Right lobe of liver (tissue), 6 donors: ENCODE data around the gene ST14. TPM values are rescaled to one million over a fixed set of nuclear protein-coding genes. Genes with fewer than 3 reads are reported as not detected.
A peak's percentile ranks its signal among the peaks of the same experiment; 100 is the strongest.

Experiments used
- ATAC-seq, 4 donors: fragments of 200-7000 bp; cut with Tn5 transposase; one replicate each; pipeline ENCODE4 v1.9.1; 2020; ENCODE audit warnings: mild to moderate bottlenecking in 4 of 4, moderate library complexity in 4 of 4
- DNase-seq, 3 donors: peaks; one replicate each; pipeline ENCODE4 v3.0.0-alpha.2; 2020
- H3K27ac ChIP-seq, 3 donors: fragments of 200-600 bp; one replicate each; pipeline ENCODE4 v1.8.0; 2022
- H3K27me3 ChIP-seq, 2 donors: fragments of 200-600 bp; one replicate each; pipeline ENCODE4 v1.8.0; 2022
- H3K36me3 ChIP-seq, 4 donors: fragments of 200-600 bp; sonication (generic) in 1 of 4; one replicate each; pipeline versions ENCODE4 v1.5.1 to v1.8.0; 2017 to 2022; ENCODE audit warnings: control low read depth in 1 of 4
- H3K4me1 ChIP-seq, 4 donors: fragments of 200-600 bp; sonication (generic) in 1 of 4; one replicate each; pipeline versions ENCODE4 v1.5.1 to v1.8.0; 2017 to 2022; ENCODE audit warnings: control low read depth in 1 of 4
- H3K4me3 ChIP-seq, 3 donors: fragments of 200-600 bp; one replicate each; pipeline ENCODE4 v1.8.0; 2022
- H3K9me3 ChIP-seq, 4 donors: fragments of 200-600 bp; sonication (generic) in 1 of 4; one replicate each; pipeline versions ENCODE4 v1.5.1 to v1.8.0; 2017 to 2022; ENCODE audit warnings: control low read depth in 1 of 4
- CTCF ChIP-seq, 4 donors: fragments of 200-600 bp in 3 of 4; fragments of 450-650 bp in 1 of 4; IDR thresholded peaks; one replicate each; pipeline versions ENCODE4 v1.5.1 to v1.8.0; 2016 to 2022; ENCODE audit warnings: antibody characterized with exemption in 4 of 4, mild to moderate bottlenecking in 2 of 4
- POLR2A ChIP-seq: fragments of 450-650 bp; IDR thresholded peaks from one replicate; pipeline ENCODE4 v1.6.1; 2017; ENCODE audit warnings: antibody characterized with exemption, mild to moderate bottlenecking
- WGBS: methylation state at CpG from one replicate; pipeline ENCODE4 v1.1.6; 2018; ENCODE audit warnings: low coverage, low lambda C conversion rate; ENCODE audit not compliant: insufficient coverage; ENCODE audit errors: missing lambda C conversion rate; 5-methylcytosine and 5-hydroxymethylcytosine counted together
- intact Hi-C, 2 donors: fragments of 100-400 bp; cut with DNase I; formaldehyde crosslinking; loops; one replicate each; pipeline versions ENCODE4 v1.11.2 to v1.14.1; 2022
- total RNA-seq, 6 experiments: library from RNA; depleted of rRNA in 2 of 6; stranded (reverse); fragments of >200 nt in 2 of 6; fragmentation: NEBNext Ultra II Directional in 3 of 6; extraction: Animal tissue kit (Norgen Biotek cat#: 25700) in 3 of 6; gene quantifications; one replicate each; pipeline versions ENCODE4 v1.1.0 to v1.2.4, GENCODE V29; 2016 to 2023
- donor health status: DM: no; HTN: yes; CAD: no.
- donor health status: DM: no; HTN: no; CAD: no.
- donor health status: DM: no; HTN: no; CAD: no.
- donor health status: DM: no; HTN: yes; CAD: no.
- donor health status: DM: no; HTN: yes; CAD: no.

The ST14 gene
- total RNA-seq, 6 experiments from 2014 or later = 2.5 to 16.7 (median 10.8) TPM

GRCh38 chr11:130148796-130149326, 10.7 kb upstream of the ST14 start:
- intact Hi-C loops = no loop called here
- WGBS = 64% methylated on average over 11 of the region's 12 CpGs
- ATAC-seq = no peak

GRCh38 chr11:130150790-130151189, 8.8 kb upstream of the ST14 start:
- Histone ChIP-seq H3K4me1 (peaks cover 0 to 23% (median 6%) of the 10 kb centered on the region in 4 donors), H3K4me3 (no peak overlapping the region), H3K27me3 (no peaks in the 10 kb centered on the region), H3K36me3 (no peaks in the 10 kb centered on the region), H3K27ac (no peak overlapping the region), H3K9me3 (no peaks in the 10 kb centered on the region)
- WGBS = 89% methylated on average over 6 of the region's 7 CpGs
- ATAC-seq (no peak), DNase-seq (no peak)
- intact Hi-C loops = no loop called here
- no peak for TF ChIP-seq CTCF (IDR thresholded peaks at IDR 0.05)
- no peak for TF ChIP-seq POLR2A

More at GRCh38 chr11:130148796-130149326, 10.7 kb upstream of the ST14 start:
- H3K36me3 ChIP-seq = peaks cover 0 to under 1% (median 0%) of the 10 kb centered on the region in 4 donors
- H3K27me3 ChIP-seq = no peaks in the 10 kb centered on the region
- H3K4me1 ChIP-seq = peaks cover 0 to 43% (median 15%) of the 10 kb centered on the region in 4 donors
- TF ChIP-seq CTCF (IDR thresholded peaks at IDR 0.05) = no peak
- TF ChIP-seq POLR2A = no peak
- DNase-seq = no peak
- no peaks in the 10 kb centered on the region for H3K9me3 ChIP-seq
- no peak overlapping the region for H3K4me3 ChIP-seq
- H3K27ac ChIP-seq = no peak overlapping the region

- no peak overlapping the region for H3K27ac ChIP-seq
- WGBS = 94% methylated on average over 1 of the region's 1 CpG
- DNase-seq = no peak
- intact Hi-C loops = no loop called here
- no peaks in the 10 kb centered on the region for H3K9me3 ChIP-seq
- H3K4me3 ChIP-seq = no peak overlapping the region
- H3K27me3 ChIP-seq = no peaks in the 10 kb centered on the region
- no peak for ATAC-seq
- TF ChIP-seq CTCF (IDR thresholded peaks at IDR 0.05) (no peak), POLR2A (no peak)
- peaks cover 0 to 19% (median 4%) of the 10 kb centered on the region in 4 donors for H3K4me1 ChIP-seq
- H3K36me3 ChIP-seq = no peaks in the 10 kb centered on the region
These were observed 8.4 kb upstream of the ST14 start for GRCh38 chr11:130151196-130151595.

GRCh38 chr11:130156108-130157022, 3.2 kb upstream of the ST14 start:
- DNase-seq (no peak), ATAC-seq (peak in 1 of 4 donors; percentile 67)
- intact Hi-C loops = no loop called here
- no peaks in the 10 kb centered on the region for H3K27me3 ChIP-seq
- H3K36me3 ChIP-seq = no peaks in the 10 kb centered on the region
- peaks cover 0 to 6% (median 0%) of the 10 kb centered on the region in 4 donors for H3K4me1 ChIP-seq
- WGBS = 58% methylated on average over 9 of the region's 11 CpGs
- H3K27ac ChIP-seq = no peak overlapping the region
- no peaks in the 10 kb centered on the region for H3K9me3 ChIP-seq
- H3K4me3 ChIP-seq = no peak overlapping the region
- TF ChIP-seq POLR2A = no peak

GRCh38 chr11:130157101-130157500, 2.5 kb upstream of the ST14 start:
- DNase-seq (no peak), ATAC-seq (no peak)
- intact Hi-C loops = no loop called here
- Histone ChIP-seq H3K27ac (no peak overlapping the region), H3K36me3 (no peaks in the 10 kb centered on the region), H3K27me3 (no peaks in the 10 kb centered on the region), H3K9me3 (no peaks in the 10 kb centered on the region), H3K4me3 (no peak overlapping the region), H3K4me1 (peaks cover 0 to 6% (median 0%) of the 10 kb centered on the region in 4 donors)
- no peak for TF ChIP-seq POLR2A
- no peak for TF ChIP-seq CTCF (IDR thresholded peaks at IDR 0.05)
- WGBS = 96% methylated on average over 8 of the region's 8 CpGs
